HG03159 (cell line): ENCODE measurements around the gene LY6G5B.

Experiments
- ATAC-seq: cut with Tn5 transposase; IDR thresholded peaks from one replicate; pipeline ENCODE4 v1.9.1; 2021; ENCODE audit warnings: mild to moderate bottlenecking, moderate library complexity; ENCODE audit not compliant: unreplicated experiment

LY6G5B gene, protein sequence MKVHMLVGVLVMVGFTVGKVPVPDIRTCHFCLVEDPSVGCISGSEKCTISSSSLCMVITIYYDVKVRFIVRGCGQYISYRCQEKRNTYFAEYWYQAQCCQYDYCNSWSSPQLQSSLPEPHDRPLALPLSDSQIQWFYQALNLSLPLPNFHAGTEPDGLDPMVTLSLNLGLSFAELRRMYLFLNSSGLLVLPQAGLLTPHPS

DNA sequence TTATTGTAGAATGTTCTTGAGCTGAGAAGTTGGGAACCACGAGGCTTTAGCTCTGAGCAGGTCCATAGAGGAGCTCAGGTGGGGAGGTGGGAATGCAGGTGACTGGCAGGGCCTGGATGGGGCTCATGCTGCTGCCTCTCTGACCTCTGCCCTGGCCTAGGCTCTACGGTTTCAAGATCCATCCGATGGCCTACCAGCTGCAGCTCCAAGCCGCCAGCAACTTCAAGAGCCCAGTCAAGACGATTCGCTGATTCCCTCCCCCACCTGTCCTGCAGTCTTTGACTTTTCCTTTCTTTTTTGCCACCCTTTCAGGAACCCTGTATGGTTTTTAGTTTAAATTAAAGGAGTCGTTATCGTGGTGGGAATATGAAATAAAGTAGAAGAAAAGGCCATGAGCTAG lies at the start of gene LY6G5B:
TSS of gene LY6G5B (plus strand) at position 301 of the 400 bp plus-strand sequence. CDS start 975 bp downstream, outside the sequence.
- ATAC-seq = no peak

DNA sequence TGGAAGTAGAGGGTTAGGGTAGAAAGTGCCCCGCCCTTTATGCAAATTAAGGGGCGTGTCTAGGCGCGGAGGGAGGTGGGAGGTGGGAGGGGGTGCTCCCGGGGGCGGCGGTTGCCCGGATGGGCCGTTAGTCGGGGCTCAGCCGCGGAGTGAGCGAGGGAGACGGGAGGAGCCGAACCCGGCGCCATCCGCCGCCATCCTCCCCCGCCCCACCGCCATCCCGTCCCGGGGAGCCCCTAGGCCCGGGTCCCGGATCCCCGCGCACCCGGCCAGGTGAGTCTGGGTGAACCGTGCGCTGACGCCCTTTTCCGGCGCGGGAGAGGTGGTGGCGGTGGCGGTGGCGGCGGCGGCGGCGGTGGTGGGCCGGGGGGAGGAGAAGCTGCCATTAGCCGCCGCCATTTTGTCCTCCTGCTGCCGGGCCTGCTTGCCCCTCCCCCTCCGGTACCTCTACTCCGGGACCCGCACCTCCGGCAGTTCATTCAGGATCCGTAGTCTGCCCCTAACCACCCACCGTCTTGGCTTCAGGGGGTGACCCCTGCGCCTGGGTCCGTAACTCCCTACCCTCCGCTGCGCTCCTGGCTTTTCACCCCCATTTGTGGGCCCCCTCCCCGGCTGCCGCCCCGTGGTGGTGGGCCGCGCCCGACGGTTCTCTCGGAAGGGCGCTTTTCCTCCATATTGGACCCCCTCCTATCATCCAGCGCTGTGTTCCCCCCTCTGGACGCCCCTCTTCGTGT lies 49.0 kb upstream of the LY6G5B start, which contains the start of gene PRRC2A:
TSS of gene PRRC2A (plus strand) at position 130 of the 734 bp plus-strand sequence. CDS start 2,075 bp downstream, outside the sequence.
- ATAC-seq = peak; percentile 48

DNA sequence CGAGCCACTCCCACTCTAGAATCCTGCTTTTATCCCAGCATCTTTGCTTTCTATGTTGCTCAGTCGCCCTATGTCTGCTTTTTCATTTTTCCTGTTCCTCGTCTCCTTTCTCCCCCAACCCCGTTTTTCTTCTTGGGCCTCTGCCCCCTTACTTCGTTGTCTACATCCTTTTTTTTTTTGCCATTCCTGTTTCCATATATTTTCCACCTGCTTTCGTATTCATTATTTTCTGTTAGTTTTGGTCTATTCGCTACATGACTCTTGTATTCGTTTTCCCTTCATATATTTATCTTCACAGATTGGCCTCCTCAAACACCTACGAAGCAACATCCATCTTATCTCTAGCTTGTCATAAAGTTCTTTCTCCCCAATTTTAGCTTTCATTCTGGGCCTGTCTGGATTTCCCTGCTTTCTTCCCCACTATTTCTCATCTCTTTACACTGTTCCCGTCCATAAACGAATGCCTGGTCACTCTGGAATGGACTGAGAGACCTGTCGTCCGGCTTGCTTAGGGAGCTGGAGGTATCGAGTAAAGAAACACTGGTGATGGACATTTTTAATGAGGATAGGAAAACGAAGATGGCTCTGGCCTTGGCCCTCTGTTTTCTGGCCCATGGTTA lies 48.3 kb upstream of the LY6G5B start:
- ATAC-seq = no peak

- no peak for ATAC-seq
These were observed 47.8 kb upstream of the LY6G5B start for GRCh38 chr6:31621991-31622390.

GRCh38 chr6:31622684-31623091 lies 47.1 kb upstream of the LY6G5B start:
- ATAC-seq = no peak

DNA sequence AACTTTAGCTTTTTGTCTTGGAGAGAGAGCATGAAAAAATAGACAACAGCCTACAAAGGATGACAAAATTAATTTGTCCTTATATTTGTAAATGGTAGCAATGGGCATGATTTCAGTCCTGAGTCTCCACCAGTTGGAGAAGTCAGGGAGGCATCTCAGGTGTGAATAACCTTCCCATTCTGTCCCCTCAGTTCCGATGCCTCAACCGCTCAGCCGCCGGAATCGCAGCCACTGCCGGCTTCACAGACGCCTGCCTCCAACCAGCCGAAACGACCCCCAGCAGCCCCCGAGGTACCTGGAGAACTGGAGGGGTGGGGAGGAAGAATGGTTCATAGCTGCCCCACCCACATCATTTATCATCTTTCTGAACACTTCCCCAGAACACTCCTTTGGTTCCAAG lies 45.7 kb upstream of the LY6G5B start:
- ATAC-seq = no peak

DNA sequence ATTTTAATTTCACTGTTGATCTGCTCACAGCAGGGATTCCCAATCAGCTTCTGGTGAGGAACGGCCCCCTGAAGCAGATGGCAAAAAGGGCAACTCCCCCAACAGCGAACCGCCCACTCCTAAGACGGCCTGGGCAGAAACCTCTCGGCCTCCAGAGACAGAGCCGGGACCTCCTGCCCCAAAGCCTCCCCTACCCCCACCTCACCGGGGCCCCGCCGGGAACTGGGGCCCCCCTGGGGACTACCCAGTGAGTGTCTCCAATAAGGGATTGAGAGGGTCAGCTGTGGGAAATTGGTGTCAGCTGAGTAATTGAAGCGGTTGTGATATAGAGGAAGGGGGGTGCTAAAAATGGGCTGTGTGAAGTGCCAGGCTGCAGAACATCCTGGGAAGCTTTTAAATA lies 42.8 kb upstream of the LY6G5B start:
- ATAC-seq = no peak

DNA sequence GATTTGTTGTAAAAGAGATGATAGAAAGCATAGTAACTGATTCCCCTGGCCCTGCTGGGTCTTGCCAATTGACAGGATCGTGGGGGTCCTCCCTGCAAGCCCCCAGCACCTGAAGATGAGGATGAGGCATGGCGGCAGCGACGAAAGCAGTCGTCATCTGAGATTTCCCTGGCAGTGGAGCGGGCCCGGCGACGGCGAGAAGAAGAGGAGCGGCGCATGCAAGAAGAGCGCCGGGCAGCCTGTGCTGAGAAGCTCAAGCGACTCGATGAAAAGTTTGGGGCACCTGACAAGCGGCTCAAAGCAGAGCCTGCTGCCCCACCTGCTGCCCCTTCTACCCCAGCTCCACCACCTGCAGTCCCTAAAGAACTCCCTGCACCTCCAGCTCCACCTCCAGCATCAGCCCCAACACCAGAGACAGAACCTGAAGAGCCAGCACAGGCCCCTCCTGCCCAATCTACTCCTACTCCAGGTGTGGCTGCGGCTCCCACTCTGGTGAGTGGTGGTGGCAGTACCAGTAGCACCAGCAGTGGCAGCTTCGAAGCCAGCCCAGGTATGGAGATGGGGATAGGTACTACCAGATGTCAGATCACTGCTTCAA lies 42.0 kb upstream of the LY6G5B start:
- no peak for ATAC-seq

- ATAC-seq = no peak
These were observed 40.8 kb upstream of the LY6G5B start for GRCh38 chr6:31629014-31629413.

GRCh38 chr6:31630177-31630934 lies 39.4 kb upstream of the LY6G5B start:
- no peak for ATAC-seq

GRCh38 chr6:31631209-31631608 lies 38.6 kb upstream of the LY6G5B start:
- no peak for ATAC-seq

DNA sequence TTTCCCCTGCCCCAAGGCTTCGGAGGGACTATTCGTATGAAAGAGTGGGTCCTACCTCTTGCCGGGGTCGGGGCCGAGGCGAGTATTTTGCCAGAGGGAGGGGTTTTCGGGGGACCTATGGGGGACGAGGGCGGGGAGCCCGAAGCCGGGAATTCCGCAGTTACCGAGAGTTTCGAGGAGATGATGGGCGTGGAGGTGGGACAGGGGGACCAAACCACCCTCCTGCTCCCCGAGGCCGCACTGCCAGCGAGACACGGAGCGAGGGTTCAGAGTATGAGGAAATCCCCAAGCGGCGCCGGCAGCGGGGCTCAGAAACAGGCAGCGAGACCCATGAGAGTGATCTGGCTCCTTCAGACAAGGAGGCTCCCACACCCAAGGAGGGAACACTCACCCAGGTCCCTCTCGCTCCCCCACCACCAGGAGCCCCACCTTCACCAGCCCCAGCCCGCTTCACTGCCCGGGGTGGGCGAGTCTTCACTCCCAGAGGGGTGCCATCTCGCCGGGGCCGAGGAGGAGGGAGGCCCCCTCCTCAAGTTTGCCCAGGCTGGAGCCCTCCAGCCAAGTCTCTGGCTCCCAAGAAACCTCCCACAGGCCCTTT lies 38.0 kb upstream of the LY6G5B start:
- no peak for ATAC-seq

DNA sequence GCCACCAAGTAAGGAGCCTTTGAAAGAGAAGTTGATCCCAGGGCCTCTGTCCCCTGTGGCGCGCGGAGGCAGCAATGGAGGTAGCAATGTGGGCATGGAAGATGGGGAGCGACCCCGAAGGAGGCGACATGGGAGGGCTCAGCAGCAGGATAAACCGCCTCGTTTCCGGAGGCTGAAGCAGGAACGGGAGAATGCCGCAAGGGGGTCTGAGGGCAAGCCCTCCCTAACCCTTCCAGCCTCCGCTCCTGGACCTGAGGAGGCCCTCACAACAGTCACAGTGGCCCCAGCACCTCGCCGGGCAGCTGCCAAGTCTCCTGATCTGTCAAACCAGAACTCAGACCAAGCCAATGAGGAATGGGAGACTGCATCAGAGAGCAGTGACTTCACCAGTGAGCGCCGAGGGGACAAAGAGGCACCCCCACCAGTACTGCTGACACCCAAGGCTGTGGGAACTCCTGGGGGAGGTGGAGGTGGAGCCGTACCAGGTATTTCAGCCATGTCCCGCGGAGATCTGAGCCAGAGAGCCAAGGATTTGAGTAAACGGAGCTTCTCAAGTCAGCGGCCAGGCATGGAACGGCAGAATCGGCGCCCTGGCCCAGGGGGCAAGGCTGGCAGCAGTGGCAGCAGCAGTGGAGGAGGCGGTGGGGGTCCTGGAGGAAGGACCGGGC lies 37.4 kb upstream of the LY6G5B start:
- no peak for ATAC-seq

DNA sequence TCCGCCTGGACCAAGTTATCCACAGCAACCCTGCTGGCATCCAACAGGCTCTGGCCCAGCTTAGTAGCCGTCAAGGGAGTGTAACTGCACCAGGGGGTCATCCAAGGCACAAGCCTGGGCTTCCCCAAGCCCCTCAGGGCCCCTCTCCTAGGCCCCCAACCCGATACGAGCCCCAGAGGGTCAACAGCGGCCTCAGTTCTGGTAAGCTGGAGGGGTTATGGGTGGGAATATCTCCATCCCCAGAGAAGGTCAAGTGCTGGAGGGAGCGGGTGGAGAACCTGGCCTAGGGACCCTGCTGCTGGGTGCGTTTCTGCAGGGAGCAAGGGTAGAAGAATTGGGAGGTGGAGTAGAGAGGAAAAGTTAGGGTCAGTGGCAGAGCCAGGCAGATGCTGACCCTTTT lies 36.3 kb upstream of the LY6G5B start:
- no peak for ATAC-seq

GRCh38 chr6:31634131-31634530 lies 35.6 kb upstream of the LY6G5B start:
- no peak for ATAC-seq

DNA sequence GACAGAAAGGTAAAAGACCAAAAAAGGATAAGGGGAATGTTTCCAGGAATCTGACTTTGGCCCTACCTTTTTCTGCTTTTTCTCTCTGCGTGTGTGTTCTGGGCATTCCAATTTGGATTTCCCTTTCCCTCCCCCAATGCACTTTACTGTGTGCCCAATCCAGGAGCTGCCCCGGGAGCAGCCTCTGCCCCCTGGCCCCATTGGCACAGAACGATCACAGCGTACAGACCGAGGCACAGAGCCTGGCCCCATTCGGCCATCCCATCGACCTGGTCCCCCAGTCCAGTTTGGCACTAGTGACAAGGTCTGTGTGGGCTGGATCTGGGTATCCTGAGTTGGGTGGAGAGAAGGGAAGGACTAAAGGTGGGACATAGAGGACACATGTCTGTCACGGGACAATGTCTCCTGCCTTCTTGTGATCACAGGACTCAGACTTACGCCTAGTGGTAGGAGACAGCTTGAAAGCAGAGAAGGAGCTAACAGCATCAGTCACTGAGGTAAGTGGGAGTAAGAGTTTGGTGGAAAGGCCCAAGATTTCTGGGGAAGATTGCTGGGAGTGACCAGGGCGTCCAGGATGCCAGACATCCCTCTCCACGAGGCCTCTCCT lies 34.7 kb upstream of the LY6G5B start:
- ATAC-seq = no peak

GRCh38 chr6:31636698-31637596 lies 32.8 kb upstream of the LY6G5B start:
- no peak for ATAC-seq

DNA sequence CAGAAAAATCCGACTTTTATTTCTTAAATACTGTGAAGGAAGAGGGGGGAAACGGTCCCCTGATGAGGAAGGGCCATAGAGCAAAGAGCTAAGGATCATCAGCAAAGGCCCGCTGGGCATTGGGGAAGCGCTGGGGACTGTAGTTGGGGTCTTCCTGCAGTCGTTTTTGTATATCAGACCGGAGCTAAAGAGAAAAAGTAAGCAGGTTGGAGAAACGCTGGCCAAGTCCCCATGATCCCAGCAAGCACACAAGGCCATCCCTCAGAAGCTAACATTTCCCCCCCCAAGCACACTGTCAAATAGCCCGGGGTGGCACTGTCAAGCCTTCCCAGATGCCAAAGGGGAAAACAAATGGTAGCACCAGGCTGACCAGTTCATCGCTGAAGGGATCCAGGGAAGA lies 30.7 kb upstream of the LY6G5B start:
- no peak for ATAC-seq

- no peak for ATAC-seq
These were observed 30.3 kb upstream of the LY6G5B start for GRCh38 chr6:31639449-31639861.
